ENCODE data around the gene ALDOB. TPM values are rescaled to one million over a fixed set of nuclear protein-coding genes. Genes with fewer than 3 reads are reported as not detected.

ALDOB gene
- not detected in 2 replicates for total RNA-seq

GRCh38 chr9:101435601-101436079 is at the start of gene ALDOB:
ALDOB (minus strand) TSS chr9:101435774; CDS start chr9:101430887, 4,887 bp downstream.

GRCh38 chr9:101398068-101398929 is 37.3 kb downstream of the ALDOB start, which contains the start of the genes MRPL50 and ZNF189:
MRPL50 (minus strand) TSS chr9:101398618; CDS start chr9:101398592, 26 bp downstream.
ZNF189 (plus strand) TSS chr9:101398851; CDS start chr9:101399157, 306 bp downstream.

GRCh38 chr9:101384873-101385536 is 50.6 kb downstream of the ALDOB start, which contains the start of gene BAAT:
BAAT (minus strand) TSS chr9:101385006; CDS start chr9:101371404, 13,602 bp downstream.

Small RNA genes lying within 50 kb of the gene (small RNA-seq; reads per million reads assigned to genes)
- gene AL353621.2 = not detected

Other genes with a start within 250 kb of the ALDOB start
- gene BAAT, start 50.8 kb downstream of the ALDOB start, total RNA-seq = 0.12 TPM in 1 of 2 replicates, not detected in the other
- 7.5 and 8.3 TPM in 2 replicates for gene MRPL50, start 37.2 kb downstream of the ALDOB start, total RNA-seq
- 22.1 and 23.7 TPM in 2 replicates for gene ZNF189, start 36.9 kb downstream of the ALDOB start, total RNA-seq
- gene RNF20, start 98.1 kb upstream of the ALDOB start, total RNA-seq = 24.9 and 29.7 TPM in 2 replicates
- not detected in 2 replicates for gene PPP3R2, start 159.2 kb upstream of the ALDOB start, total RNA-seq

Measured in hair follicle dermal papilla cell (primary cell).